T-helper 1 cell treated with Interleukin-12 subunit alpha and Interleukin-12 subunit beta and Interleukin-4 antibody, amounts not matched to agents 30 μg/mL and 1 μg/mL, for 36 hours (primary cell): ENCODE measurements around the gene FES.
"Not testable (repeated sequence)": the region's sequence is repeated elsewhere in the genome, so short reads cannot be mapped to it uniquely, and the experiment has no call there.

ENCODE experiments used
- H3K27ac Mint-ChIP-seq: one replicate; pipeline ENCODE4 v1.8.0; 2021; ENCODE audit warnings: mild to moderate bottlenecking, mixed read lengths
- H3K27me3 Mint-ChIP-seq: one replicate; pipeline ENCODE4 v1.8.0; 2021; ENCODE audit warnings: low read depth, mixed read lengths
- H3K36me3 Mint-ChIP-seq: one replicate; pipeline ENCODE4 v1.8.0; 2021; ENCODE audit warnings: low read depth, mixed read lengths
- H3K4me1 Mint-ChIP-seq: one replicate; pipeline ENCODE4 v1.8.0; 2021; ENCODE audit warnings: low read depth, mixed read lengths
- H3K4me3 Mint-ChIP-seq: one replicate; pipeline ENCODE4 v1.8.0; 2021; ENCODE audit warnings: mild to moderate bottlenecking, moderate library complexity, mixed read lengths
- H3K9me3 Mint-ChIP-seq: one replicate; pipeline ENCODE4 v1.8.0; 2021; ENCODE audit warnings: mixed read lengths

FES gene

GRCh38 chr15:90887037-90887481 is 2.8 kb downstream of the FES start:
- H3K4me3 Mint-ChIP-seq, result no peak overlapping the region
- H3K36me3 Mint-ChIP-seq, result peaks cover 50% of the 10 kb centered on the region
- H3K9me3 Mint-ChIP-seq, result no peaks in the 10 kb centered on the region
- H3K27me3 Mint-ChIP-seq, result no peaks in the 10 kb centered on the region
- peaks cover 45% of the 10 kb centered on the region for H3K4me1 Mint-ChIP-seq
- peak overlapping the region; percentile 77 for H3K27ac Mint-ChIP-seq

GRCh38 chr15:90889313-90889730 is 5.0 kb downstream of the FES start:
- H3K27me3 Mint-ChIP-seq, result no peaks in the 10 kb centered on the region
- H3K4me1 Mint-ChIP-seq, result peaks cover 33% of the 10 kb centered on the region
- no peaks in the 10 kb centered on the region for H3K9me3 Mint-ChIP-seq
- no peak overlapping the region for H3K27ac Mint-ChIP-seq
- H3K36me3 Mint-ChIP-seq, result peaks cover 58% of the 10 kb centered on the region
- no peak overlapping the region for H3K4me3 Mint-ChIP-seq

GRCh38 chr15:90889736-90890456 is 5.6 kb downstream of the FES start:
- Mint-ChIP-seq H3K27ac (no peak overlapping the region), H3K9me3 (no peaks in the 10 kb centered on the region), H3K27me3 (no peaks in the 10 kb centered on the region), H3K4me3 (no peak overlapping the region), H3K36me3 (peaks cover 58% of the 10 kb centered on the region), H3K4me1 (peaks cover 32% of the 10 kb centered on the region)

- Mint-ChIP-seq H3K4me3 (no peak overlapping the region), H3K27ac (no peak overlapping the region), H3K36me3 (peaks cover 60% of the 10 kb centered on the region)
Measured at GRCh38 chr15:90890839-90891238, 6.5 kb downstream of the FES start.

GRCh38 chr15:90891346-90891949 is 7.1 kb downstream of the FES start:
- Mint-ChIP-seq H3K4me1 (peaks cover 25% of the 10 kb centered on the region), H3K36me3 (peaks cover 59% of the 10 kb centered on the region), H3K27ac (no peak overlapping the region), H3K9me3 (no peaks in the 10 kb centered on the region), H3K4me3 (no peak overlapping the region), H3K27me3 (no peaks in the 10 kb centered on the region)

More at GRCh38 chr15:90890839-90891238, 6.5 kb downstream of the FES start:
- Mint-ChIP-seq H3K4me1 (peaks cover 27% of the 10 kb centered on the region), H3K27me3 (no peaks in the 10 kb centered on the region), H3K9me3 (no peaks in the 10 kb centered on the region)

GRCh38 chr15:90892023-90892422 is 7.7 kb downstream of the FES start:
- Mint-ChIP-seq H3K4me3 (no peak overlapping the region), H3K27me3 (no peaks in the 10 kb centered on the region), H3K36me3 (peaks cover 60% of the 10 kb centered on the region), H3K4me1 (peaks cover 24% of the 10 kb centered on the region), H3K27ac (no peak overlapping the region), H3K9me3 (no peaks in the 10 kb centered on the region)

- H3K36me3 Mint-ChIP-seq, result peaks cover 58% of the 10 kb centered on the region
- H3K4me1 Mint-ChIP-seq, result peaks cover 22% of the 10 kb centered on the region
- no peaks in the 10 kb centered on the region for H3K27me3 Mint-ChIP-seq
- no peak overlapping the region for H3K4me3 Mint-ChIP-seq
- no peak overlapping the region for H3K27ac Mint-ChIP-seq
- H3K9me3 Mint-ChIP-seq, result no peaks in the 10 kb centered on the region
Measured at GRCh38 chr15:90892498-90893174, 8.3 kb downstream of the FES start.

- Mint-ChIP-seq H3K4me3 (no peak overlapping the region), H3K36me3 (peaks cover 54% of the 10 kb centered on the region), H3K27ac (no peak overlapping the region), H3K9me3 (no peaks in the 10 kb centered on the region), H3K4me1 (peaks cover 20% of the 10 kb centered on the region), H3K27me3 (no peaks in the 10 kb centered on the region)
Measured at GRCh38 chr15:90893175-90894090, 9.1 kb downstream of the FES start.

GRCh38 chr15:90895571-90896117 is 11.3 kb downstream of the FES start:
- no peaks in the 10 kb centered on the region for H3K9me3 Mint-ChIP-seq
- H3K27ac Mint-ChIP-seq, result peak overlapping the region; percentile 52
- peaks cover 45% of the 10 kb centered on the region for H3K36me3 Mint-ChIP-seq
- no peak overlapping the region for H3K4me3 Mint-ChIP-seq
- no peaks in the 10 kb centered on the region for H3K27me3 Mint-ChIP-seq
- H3K4me1 Mint-ChIP-seq, result peaks cover 18% of the 10 kb centered on the region

- not testable (repeated sequence) for H3K4me3 Mint-ChIP-seq, H3K27me3 Mint-ChIP-seq, H3K9me3 Mint-ChIP-seq
- H3K4me1 Mint-ChIP-seq, result peaks cover 30% of the 10 kb centered on the region
- H3K27ac Mint-ChIP-seq, result peak overlapping the region; percentile 67
- peaks cover 41% of the 10 kb centered on the region for H3K36me3 Mint-ChIP-seq
Measured at GRCh38 chr15:90897131-90897655, 12.9 kb downstream of the FES start.

GRCh38 chr15:90901175-90902039 is 17.1 kb downstream of the FES start:
- Mint-ChIP-seq H3K36me3 (peaks cover 31% of the 10 kb centered on the region), H3K9me3 (no peaks in the 10 kb centered on the region), H3K4me3 (peak overlapping the region; percentile 86), H3K27ac (peak overlapping the region; percentile 70), H3K4me1 (peaks cover 41% of the 10 kb centered on the region), H3K27me3 (no peaks in the 10 kb centered on the region)

- Mint-ChIP-seq H3K36me3 (peaks cover 30% of the 10 kb centered on the region), H3K27me3 (no peaks in the 10 kb centered on the region), H3K4me3 (peak overlapping the region; percentile 86), H3K4me1 (peaks cover 39% of the 10 kb centered on the region), H3K27ac (peak overlapping the region; percentile 70), H3K9me3 (no peaks in the 10 kb centered on the region)
Measured at GRCh38 chr15:90902040-90902839, 17.9 kb downstream of the FES start.
